H1 (cell line): ENCODE data around the gene GAS7. TPM values are rescaled to one million over a fixed set of nuclear protein-coding genes. Genes with fewer than 3 reads are reported as not detected.

Source experiments
- CTCF ChIA-PET: fragments of 300-600 bp; sonication (Branson Sonifier 250); formaldehyde crosslinking; loops from one replicate; lab custom pipeline; 2021; ENCODE audit not compliant: partially characterized antibody; lab: Charles Lee
- POLR2A ChIA-PET: fragments of 300-600 bp; sonication (Branson Sonifier 250); formaldehyde crosslinking; loops from one replicate; lab custom pipeline; 2021; ENCODE audit warnings: inconsistent platforms; ENCODE audit not compliant: partially characterized antibody; lab: Charles Lee
- DNase-seq, 2 experiments: peaks; one replicate each; pipeline versions ENCODE4 v3.0.0 to v3.0.0-alpha.2; 2010 to 2022; ENCODE audit warnings: low spot score in 2 of 2, low read depth in 1 of 2, mixed read lengths in 1 of 2
- FAIRE-seq: peaks from 2 replicates; lab custom pipeline; 2011; peaks lifted over from hg19 to GRCh38; lab: Jason Lieb, UNC
- H2AFZ ChIP-seq: 2 replicates; pipeline ENCODE4 v1.8.1; 2012; ENCODE audit warnings: low read length, inconsistent platforms
- H2AK5ac ChIP-seq: 2 replicates; pipeline ENCODE4 v1.6.1; 2013; ENCODE audit warnings: low read depth, low read length
- H2BK120ac ChIP-seq: replicated peaks from 2 replicates; pipeline ENCODE3; 2013; ENCODE audit warnings: low read depth, low read length, inconsistent platforms
- H2BK12ac ChIP-seq: 2 replicates; pipeline ENCODE4 v1.6.1; 2013; ENCODE audit warnings: low read depth, low read length
- H2BK15ac ChIP-seq: 2 replicates; pipeline ENCODE4 v1.6.1; 2013; ENCODE audit warnings: low read length
- H2BK20ac ChIP-seq: 2 replicates; pipeline ENCODE4 v1.6.1; 2013; ENCODE audit warnings: low read length
- H2BK5ac ChIP-seq: 2 replicates; pipeline ENCODE4 v1.6.1; 2013; ENCODE audit warnings: low read depth, low read length
- H3K14ac ChIP-seq: 2 replicates; pipeline ENCODE4 v1.6.1; 2013; ENCODE audit warnings: inconsistent platforms; ENCODE audit not compliant: insufficient read length
- H3K18ac ChIP-seq: 2 replicates; pipeline ENCODE4 v1.6.1; 2013; ENCODE audit warnings: low read length; ENCODE audit errors: extremely low read depth
- H3K23ac ChIP-seq: 2 replicates; pipeline ENCODE4 v1.6.1; 2013; ENCODE audit warnings: inconsistent platforms; ENCODE audit not compliant: insufficient read length
- H3K23me2 ChIP-seq: 2 replicates; pipeline ENCODE4 v1.6.1; 2013; ENCODE audit warnings: low read depth, low read length
- H3K27ac ChIP-seq: 2 replicates; pipeline ENCODE4 v1.6.1; 2011; ENCODE audit warnings: low read depth, low read length, inconsistent platforms
- H3K27me3 ChIP-seq, 4 experiments: replicated peaks in 1 of 4; 1 replicate in 1 of 4; 2 replicates in 3 of 4; pipeline versions ENCODE4 v1.6.1 to v1.8.1; 2011 to 2013; ENCODE audit warnings: low read length in 3 of 4, mild to moderate bottlenecking in 3 of 4, inconsistent platforms in 2 of 4, mixed read lengths in 2 of 4, moderate library complexity in 1 of 4; ENCODE audit not compliant: control insufficient read depth in 3 of 4, insufficient read depth in 3 of 4; ENCODE audit errors: extremely low read depth in 1 of 4
- H3K36me3 ChIP-seq, 4 experiments: 2 replicates each; pipeline versions ENCODE4 v1.6.1 to v1.8.1; 2011 to 2013; ENCODE audit warnings: mild to moderate bottlenecking in 4 of 4, low read length in 3 of 4, moderate library complexity in 2 of 4, control low read depth in 1 of 4, inconsistent platforms in 1 of 4; ENCODE audit not compliant: insufficient read depth in 4 of 4, control insufficient read depth in 2 of 4
- H3K4ac ChIP-seq: replicated peaks from 2 replicates; pipeline ENCODE3; 2013; ENCODE audit warnings: low read length, low read depth, mixed read lengths, inconsistent platforms; ENCODE audit not compliant: insufficient read length
- H3K4me1 ChIP-seq, 4 experiments: replicated peaks in 1 of 4; 1 replicate in 1 of 4; 2 replicates in 3 of 4; pipeline versions ENCODE4 v1.6.1 to v1.8.1; 2011 to 2013; ENCODE audit warnings: low read length in 3 of 4, inconsistent platforms in 2 of 4, mixed read lengths in 1 of 4; ENCODE audit not compliant: insufficient read depth in 4 of 4, control insufficient read depth in 3 of 4
- H3K4me2 ChIP-seq, 2 experiments: 2 replicates each; pipeline versions ENCODE4 v1.6.1 to v1.8.1; 2011 to 2013; ENCODE audit warnings: low read depth in 2 of 2, low read length in 2 of 2, control low read depth in 1 of 2, inconsistent platforms in 1 of 2, mild to moderate bottlenecking in 1 of 2; ENCODE audit not compliant: insufficient read depth in 1 of 2
- H3K4me3 ChIP-seq, 4 experiments: fragments of 200-600, 300-600 bp in 1 of 4; sonication (generic), shearing (Covaris generic), sonication (Bioruptor Twin) in 1 of 4; 2 replicates each; pipeline versions ENCODE4 v1.5.1 to v1.8.1; 2011 to 2016; ENCODE audit warnings: low read length in 4 of 4, low read depth in 3 of 4, control low read depth in 2 of 4, inconsistent platforms in 2 of 4, mild to moderate bottlenecking in 2 of 4, mixed read lengths in 1 of 4, moderate library complexity in 1 of 4; ENCODE audit not compliant: insufficient read depth in 2 of 4; ENCODE audit errors: extremely low read depth in 1 of 4
- H3K56ac ChIP-seq: replicated peaks from 2 replicates; pipeline ENCODE3; 2013; ENCODE audit warnings: low read depth, mild to moderate bottlenecking, mixed read lengths, low read length, inconsistent platforms; ENCODE audit not compliant: insufficient read length
- H3K79me1 ChIP-seq: 2 replicates; pipeline ENCODE4 v1.6.1; 2013; ENCODE audit warnings: low read depth, low read length, control low read depth
- H3K79me2 ChIP-seq, 2 experiments: 2 replicates each; pipeline versions ENCODE4 v1.6.1 to v1.8.1; 2012 to 2013; ENCODE audit warnings: low read length in 2 of 2, mild to moderate bottlenecking in 2 of 2, inconsistent platforms in 1 of 2; ENCODE audit not compliant: insufficient read depth in 2 of 2, control insufficient read depth in 1 of 2
- H3K9ac ChIP-seq, 4 experiments: replicated peaks in 1 of 4; 1 replicate in 1 of 4; 2 replicates in 3 of 4; pipeline versions ENCODE4 v1.6.1 to v1.8.1; 2011 to 2013; ENCODE audit warnings: low read depth in 3 of 4, low read length in 3 of 4, control low read depth in 2 of 4, mild to moderate bottlenecking in 2 of 4, moderate library complexity in 2 of 4, inconsistent platforms in 1 of 4; ENCODE audit errors: extremely low read depth in 1 of 4
- H3K9me3 ChIP-seq, 2 experiments: 2 replicates each; pipeline versions ENCODE4 v1.6.1 to v1.8.1; 2012 to 2013; ENCODE audit warnings: mild to moderate bottlenecking in 2 of 2, moderate library complexity in 2 of 2, control low read depth in 1 of 2, inconsistent platforms in 1 of 2, low read depth in 1 of 2, low read length in 1 of 2, mixed read lengths in 1 of 2; ENCODE audit not compliant: insufficient read depth in 2 of 2
- H4K20me1 ChIP-seq, 2 experiments: replicated peaks in 1 of 2; 2 replicates each; pipeline versions ENCODE3 to v1.8.1; 2011 to 2013; ENCODE audit warnings: inconsistent platforms in 2 of 2, low read length in 2 of 2, mild to moderate bottlenecking in 1 of 2; ENCODE audit not compliant: insufficient read depth in 2 of 2, control insufficient read depth in 1 of 2
- H4K5ac ChIP-seq: 2 replicates; pipeline ENCODE4 v1.6.1; 2013; ENCODE audit warnings: low read length, low read depth, mixed read lengths, inconsistent platforms; ENCODE audit not compliant: insufficient read length
- H4K8ac ChIP-seq: 2 replicates; pipeline ENCODE4 v1.8.0; 2013; ENCODE audit warnings: mild to moderate bottlenecking, moderate library complexity, low read length, inconsistent platforms; ENCODE audit not compliant: insufficient read depth; ENCODE audit errors: extremely low read depth
- H4K91ac ChIP-seq: replicated peaks from 2 replicates; pipeline ENCODE3; 2013; ENCODE audit warnings: low read length, mixed read lengths, inconsistent platforms; ENCODE audit not compliant: insufficient read length
- HDAC6 ChIP-seq: IDR thresholded peaks from one replicate; pipeline ENCODE4 v1.7.1; 2012; ENCODE audit warnings: low read depth, mild to moderate bottlenecking, inconsistent platforms, low read length, moderate library complexity
- WGBS, 2 experiments: shearing (Covaris generic) in 1 of 2; methylation state at CpG; one replicate each; pipeline versions ENCODE4 v1.1.6 to v1.1.7; 2013 to 2015; ENCODE audit warnings: low lambda C conversion rate in 2 of 2, mixed read lengths in 2 of 2, inconsistent platforms in 1 of 2, low coverage in 1 of 2, missing lambda C conversion rate in 1 of 2; ENCODE audit not compliant: insufficient replicate concordance in 2 of 2, insufficient coverage in 1 of 2, insufficient read length in 1 of 2; ENCODE audit errors: extremely low coverage in 1 of 2, missing lambda C conversion rate in 1 of 2; 5-methylcytosine and 5-hydroxymethylcytosine counted together
- polyA plus RNA-seq, 7 experiments: library from polyadenylated mRNA; depleted of rRNA in 3 of 7; stranded (reverse) in 5 of 7; unstranded in 2 of 7; fragments of >200 nt in 5 of 7; fragments of 200-250 nt in 2 of 7; gene quantifications; 1 replicate in 5 of 7; 2 replicates in 1 of 7; 4 replicates in 1 of 7; pipeline versions ENCODE4 v1.2.1 to v1.2.3, GENCODE V29; 2011 to 2013; ENCODE audit warnings: missing spikeins in 2 of 7, mixed read lengths in 2 of 7
- total RNA-seq: library from RNA; stranded (reverse); fragmentation: NEBNext Ultra II Directional; extraction: Animal tissue kit (Norgen Biotek cat#: 25700); gene quantifications from 2 replicates; pipeline ENCODE4 v1.2.1, GENCODE V29; 2021

Gene GAS7
- total and polyA plus RNA-seq, 2 of the 8 experiments (the other 6 are each of a cell fraction or from before 2014, with no cell fraction given) = 5.0 to 14.5 TPM

GRCh38 chr17:10058921-10059683 is 139.3 kb downstream of the GAS7 start:
- no peak overlapping the region for H3K27ac ChIP-seq
- H3K4me3 ChIP-seq = no peak overlapping the region
- H2BK20ac ChIP-seq = no peak overlapping the region
- CTCF ChIA-PET = no interaction called here
- H3K14ac ChIP-seq = no peak overlapping the region
- H4K5ac ChIP-seq = no peak overlapping the region
- no peak for DNase-seq
- TF ChIP-seq HDAC6 = no peak
- H2BK5ac ChIP-seq = no peak overlapping the region; the same call in 1 of the 2 replicates
- H3K4me2 ChIP-seq = no peak overlapping the region
- H3K23ac ChIP-seq = no peak overlapping the region
- H4K91ac ChIP-seq = peak overlapping the region; percentile 31
- peaks cover 0 to 10% of the 10 kb centered on the region in 2 experiments; a peak in 1 of 4 replicates for H3K9me3 ChIP-seq
- H3K18ac ChIP-seq = no peak overlapping the region; the same call in 1 of the 2 replicates
- H3K4ac ChIP-seq = no peak overlapping the region
- H2AFZ ChIP-seq = no peak overlapping the region
- H3K36me3 ChIP-seq = no peaks in the 10 kb centered on the region
- peaks cover 0 to 1% of the 10 kb centered on the region in 2 experiments for H4K20me1 ChIP-seq
- H2AK5ac ChIP-seq = no peak overlapping the region
- no peaks in the 10 kb centered on the region; the same call in 1 of the 2 replicates for H3K23me2 ChIP-seq
- no peak overlapping the region for H4K8ac ChIP-seq
- H2BK15ac ChIP-seq = no peak overlapping the region
- H3K9ac ChIP-seq = no peak overlapping the region
- FAIRE-seq = no peak
- H2BK120ac ChIP-seq = no peak overlapping the region
- H3K56ac ChIP-seq = no peak overlapping the region
- no peak overlapping the region for H2BK12ac ChIP-seq
- H3K27me3 ChIP-seq = no peaks in the 10 kb centered on the region
- peaks cover 0 to 5% (median 3%) of the 10 kb centered on the region in 4 experiments; a peak in 5 of 7 replicates for H3K4me1 ChIP-seq
- H3K79me2 ChIP-seq = no peaks in the 10 kb centered on the region
- POLR2A ChIA-PET = no interaction called here
- WGBS, 2 experiments = 91% methylated on average over 16 of the region's 16 CpGs; no CpG with 5 or more reads in 1 of the 2 experiments
- H3K79me1 ChIP-seq = no peaks in the 10 kb centered on the region
